GM12891 (cell line): Measurements from ENCODE around the gene BMPER.

Experiments
- POLR2A ChIP-seq: IDR thresholded peaks from 2 replicates; pipeline ENCODE4 v1.6.1; 2011; ENCODE audit warnings: low read depth, low read length, control low read depth
- POLR2AphosphoS5 ChIP-seq: IDR thresholded peaks from 2 replicates; pipeline ENCODE4 v1.6.1; 2011; ENCODE audit warnings: low read depth, low read length, control low read depth

DNA sequence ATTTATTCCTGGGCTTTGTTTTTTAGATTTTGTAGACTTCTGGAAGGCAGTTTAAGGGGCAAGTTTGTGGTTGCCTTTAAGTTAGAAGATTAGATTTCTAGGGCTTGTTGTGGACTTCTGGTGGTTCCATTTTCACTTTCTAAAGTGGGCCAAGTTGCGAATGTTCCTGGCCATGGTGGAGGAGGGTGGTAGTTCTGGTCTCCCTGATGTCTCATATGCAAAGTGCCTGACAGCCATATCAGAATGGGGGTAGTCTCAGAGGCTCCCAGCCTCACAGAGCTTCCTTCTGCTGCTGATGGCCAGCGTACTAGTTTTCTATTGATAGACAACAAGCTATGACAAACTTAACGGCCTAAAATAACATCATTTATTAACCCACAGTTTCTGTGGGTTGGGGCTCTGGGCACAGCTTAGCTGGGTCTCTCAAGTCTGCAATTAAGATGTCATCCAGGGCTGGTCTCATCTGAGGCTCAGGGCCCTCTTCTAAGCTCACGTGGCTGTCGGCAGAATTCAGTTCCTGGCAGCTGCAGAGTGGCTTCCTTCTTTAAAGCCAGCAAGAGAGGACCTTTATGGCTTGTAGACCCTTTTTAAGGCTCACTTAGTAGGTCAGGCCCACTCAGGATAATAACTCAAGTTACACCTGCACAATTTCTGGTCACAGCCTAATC, 44.8 kb downstream of the BMPER start:
- no peak for TF ChIP-seq POLR2AphosphoS5
- no peak for TF ChIP-seq POLR2A
